T47D (cell line): Measurements from ENCODE around the gene KLK4.

Experiments used
- DNase-seq, 2 experiments: peaks; one replicate each; pipeline versions ENCODE4 v3.0.0 to v3.0.0-alpha.2; 2011 to 2012; ENCODE audit warnings: low read depth in 1 of 2, low spot score in 1 of 2
- JUND ChIP-seq: IDR thresholded peaks from 2 replicates; pipeline ENCODE4 v1.6.1; 2012; ENCODE audit warnings: low read depth
- in situ Hi-C: cut with HindIII; loops from 2 replicates; pipeline ENCODE4 v1.10.0; 2016; ENCODE audit warnings: low sequenced_read_pairs, low pct_unique_long_range_greater_than_20kb

The KLK4 gene

GRCh38 chr19:50911206-50912101 is at the start of gene KLK4:
KLK4 (minus strand) TSS chr19:50911395; CDS start chr19:50910738, 657 bp downstream.
- DNase-seq, result no peak
- no peak for TF ChIP-seq JUND
- in situ Hi-C loops, result no loop called here

- no peak for DNase-seq
- TF ChIP-seq JUND, result no peak
- in situ Hi-C loops, result no loop called here
Measured at GRCh38 chr19:50959731-50960500, 48.7 kb upstream of the KLK4 start.

GRCh38 chr19:50957587-50957986 is 46.4 kb upstream of the KLK4 start:
- DNase-seq, result no peak

GRCh38 chr19:50952910-50953309 is 41.7 kb upstream of the KLK4 start, which contains the start of gene KLK5:
KLK5 (minus strand) TSS chr19:50953038; CDS start chr19:50952657, 381 bp downstream.
- in situ Hi-C loops, result no loop called here
- no peak for DNase-seq
- TF ChIP-seq JUND, result no peak

More at GRCh38 chr19:50957587-50957986, 46.4 kb upstream of the KLK4 start:
- in situ Hi-C loops, result no loop called here
- no peak for TF ChIP-seq JUND

- in situ Hi-C loops, result no loop called here
- no peak for DNase-seq
- no peak for TF ChIP-seq JUND
Measured at GRCh38 chr19:50949861-50950260, 38.7 kb upstream of the KLK4 start.

- in situ Hi-C loops, result no loop called here
- no peak for DNase-seq
- no peak for TF ChIP-seq JUND
Measured at GRCh38 chr19:50947123-50947522, 35.9 kb upstream of the KLK4 start.

- no peak for TF ChIP-seq JUND
- DNase-seq, result no peak
- in situ Hi-C loops, result no loop called here
Measured at GRCh38 chr19:50944795-50945194, 33.6 kb upstream of the KLK4 start.

GRCh38 chr19:50943074-50943828 is 32.1 kb upstream of the KLK4 start:
- no peak for DNase-seq
- in situ Hi-C loops, result no loop called here
- TF ChIP-seq JUND, result no peak

- in situ Hi-C loops, result no loop called here
- DNase-seq, result no peak
- no peak for TF ChIP-seq JUND
Measured at GRCh38 chr19:50939596-50939995, 28.4 kb upstream of the KLK4 start.

- in situ Hi-C loops, result no loop called here
- peak in 1 of 2 experiments; percentile 27 for DNase-seq
Measured at GRCh38 chr19:50933640-50934039, 22.4 kb upstream of the KLK4 start.

GRCh38 chr19:50932690-50933083 is 21.5 kb upstream of the KLK4 start:
- no peak for TF ChIP-seq JUND
- peak in 1 of 2 experiments; percentile 35 for DNase-seq
- in situ Hi-C loops, result no loop called here

More at GRCh38 chr19:50933640-50934039, 22.4 kb upstream of the KLK4 start:
- no peak for TF ChIP-seq JUND

GRCh38 chr19:50932018-50932689 is 21.0 kb upstream of the KLK4 start:
- in situ Hi-C loops, result no loop called here
- peak in 1 of 2 experiments; percentile 64 for DNase-seq
- TF ChIP-seq JUND, result no peak
